OCI-LY3 (cell line): ENCODE data around the gene B4GALT3.

ENCODE experiments used
- H2AFZ ChIP-seq: fragments of 200-600, 300-600 bp; shearing (Covaris generic); 2 replicates; pipeline ENCODE4 v1.6.0; 2014; ENCODE audit warnings: antibody characterized with exemption, low read depth, low read length
- H3K27ac ChIP-seq: fragments of 200-600, 300-600 bp; sonication (generic); 2 replicates; pipeline ENCODE4 v1.5.1; 2014; ENCODE audit warnings: mild to moderate bottlenecking, low read length, moderate library complexity, mixed read lengths
- H3K27me3 ChIP-seq: fragments of 200-600, 300-600 bp; sonication (generic); 2 replicates; pipeline ENCODE4 v1.6.1; 2014; ENCODE audit warnings: low read depth, low read length, mixed read lengths
- H3K36me3 ChIP-seq: fragments of 200-600, 300-600 bp; sonication (generic); replicated peaks from 2 replicates; pipeline ENCODE3; 2014; ENCODE audit warnings: low read depth, low read length, mixed read lengths
- H3K4me1 ChIP-seq: fragments of 300-600, 200-600 bp; sonication (generic); 2 replicates; pipeline ENCODE4 v1.6.1; 2014; ENCODE audit warnings: low read length, mixed read lengths
- H3K4me2 ChIP-seq: fragments of 200-600, 300-600 bp; sonication (generic); 2 replicates; pipeline ENCODE4 v1.6.1; 2014; ENCODE audit warnings: low read length, mixed read lengths
- H3K4me3 ChIP-seq: fragments of 300-600, 200-600 bp; sonication (generic); 2 replicates; pipeline ENCODE4 v1.5.1; 2014; ENCODE audit warnings: antibody characterized with exemption, mild to moderate bottlenecking, low read length, moderate library complexity
- H3K79me2 ChIP-seq: fragments of 300-600, 200-600 bp; shearing (Covaris generic); 2 replicates; pipeline ENCODE4 v1.6.1; 2014; ENCODE audit warnings: mild to moderate bottlenecking, low read length, mixed read lengths
- H3K9ac ChIP-seq: fragments of 300-600, 200-600 bp; shearing (Covaris generic); 2 replicates; pipeline ENCODE4 v1.6.0; 2014; ENCODE audit warnings: mild to moderate bottlenecking, low read length, moderate library complexity
- H3K9me3 ChIP-seq: fragments of 200-600, 300-600 bp; shearing (Covaris generic); 2 replicates; pipeline ENCODE4 v1.6.1; 2014; ENCODE audit warnings: low read length, mixed read lengths; ENCODE audit not compliant: insufficient read depth
- H4K20me1 ChIP-seq: fragments of 200-600, 300-600 bp; sonication (generic); 2 replicates; pipeline ENCODE4 v1.6.1; 2016; ENCODE audit warnings: low read length, mixed read lengths; ENCODE audit not compliant: insufficient read depth
- CTCF ChIP-seq: fragments of 200-600, 300-600 bp; sonication (generic); IDR thresholded peaks from 2 replicates; pipeline ENCODE4 v1.5.1; 2014; ENCODE audit warnings: antibody characterized with exemption, low read length, low read depth
- EZH2phosphoT487 ChIP-seq: fragments of 200-600 bp; shearing (Covaris generic); IDR thresholded peaks from 2 replicates; pipeline ENCODE4 v1.6.1; 2018; ENCODE audit warnings: antibody characterized with exemption, mixed run types, low read depth

B4GALT3 gene

GRCh38 chr1:161130266-161130665 lies 47.0 kb downstream of the B4GALT3 start:
- TF ChIP-seq EZH2phosphoT487 = no peak
- TF ChIP-seq CTCF = no peak
- H3K79me2 ChIP-seq = peaks cover 60% of the 10 kb centered on the region

DNA sequence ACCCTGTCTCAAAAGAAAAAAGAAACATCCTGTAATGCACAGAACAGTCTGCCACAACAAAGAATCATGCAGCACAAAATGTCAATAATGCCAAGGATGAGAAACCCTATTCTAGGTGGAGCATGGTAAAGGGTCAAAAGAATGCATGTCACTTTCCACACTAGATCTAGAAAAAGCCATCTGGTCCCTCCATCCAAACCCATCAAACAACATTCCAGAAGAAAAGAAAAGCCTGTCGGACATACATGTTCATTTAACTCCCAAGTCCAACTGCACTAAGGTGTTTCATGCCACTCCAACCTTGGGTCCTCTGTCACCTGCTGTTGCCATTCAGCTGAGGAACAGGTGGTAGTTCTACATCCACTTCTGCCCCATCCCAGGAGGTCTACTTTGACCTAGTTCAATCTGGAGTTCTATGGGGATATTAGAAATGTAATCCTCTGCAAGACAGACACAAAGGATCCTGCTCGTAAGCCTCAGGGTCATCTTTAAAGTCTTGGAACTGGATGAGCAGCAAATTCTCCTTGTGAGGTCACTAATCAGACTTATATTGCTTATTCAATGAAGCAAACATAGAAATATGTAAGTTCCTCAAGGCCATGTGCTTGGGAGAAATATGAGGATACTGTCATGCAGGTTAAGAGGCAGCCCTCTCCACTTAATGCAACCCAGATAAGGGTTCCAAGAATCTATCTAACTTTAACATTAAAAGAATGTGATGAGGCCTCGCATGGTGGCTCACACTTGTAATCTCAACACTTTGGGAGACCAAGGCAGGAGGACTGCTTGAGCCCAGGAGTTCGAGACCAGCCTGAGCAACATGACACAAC lies 48.5 kb downstream of the B4GALT3 start:
- Histone ChIP-seq H3K27ac (no peak overlapping the region), H3K27me3 (no peaks in the 10 kb centered on the region), H2AFZ (no peak overlapping the region), H3K4me1 (peaks cover 14% of the 10 kb centered on the region), H4K20me1 (0 out of 2 replicates have a peak, but pooled peaks cover 5% of the 10 kb centered on the region), H3K9me3 (no peaks in the 10 kb centered on the region), H3K4me3 (no peak overlapping the region), H3K79me2 (peaks cover 61% of the 10 kb centered on the region), H3K4me2 (no peak overlapping the region), H3K9ac (no peak overlapping the region), H3K36me3 (peaks cover 53% of the 10 kb centered on the region)
- no peak for TF ChIP-seq CTCF
- no peak for TF ChIP-seq EZH2phosphoT487

More at GRCh38 chr1:161130266-161130665, 47.0 kb downstream of the B4GALT3 start:
- Histone ChIP-seq H3K4me1 (peaks cover 15% of the 10 kb centered on the region), H3K9me3 (no peaks in the 10 kb centered on the region), H3K9ac (no peak overlapping the region), H3K4me3 (no peak overlapping the region), H3K4me2 (no peak overlapping the region), H2AFZ (no peak overlapping the region), H3K27ac (no peak overlapping the region), H3K36me3 (peaks cover 43% of the 10 kb centered on the region), H3K27me3 (no peaks in the 10 kb centered on the region), H4K20me1 (0 out of 2 replicates have a peak, but pooled peaks cover 5% of the 10 kb centered on the region)

DNA sequence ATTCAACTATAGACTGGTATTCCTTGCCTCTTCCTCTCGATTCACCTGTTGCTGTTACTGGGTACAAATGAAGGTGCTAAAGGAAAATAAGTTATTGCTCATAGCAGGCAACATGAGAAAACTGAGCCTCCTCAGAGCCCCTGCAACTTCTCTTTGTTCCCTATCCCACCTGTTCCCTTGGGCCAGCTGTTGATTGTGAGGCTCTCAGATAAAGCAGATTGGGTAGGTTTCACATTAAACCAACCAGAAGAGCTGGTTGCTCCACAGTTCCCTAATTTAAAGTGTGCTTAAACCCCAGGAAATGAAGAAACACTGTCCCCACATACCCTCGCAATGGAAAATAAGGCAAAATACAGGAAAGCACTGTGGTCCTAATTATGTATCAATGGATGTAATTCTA lies 49.7 kb downstream of the B4GALT3 start:
- H3K79me2 ChIP-seq = peaks cover 52% of the 10 kb centered on the region
- no peak overlapping the region for H3K4me3 ChIP-seq
- peaks cover 61% of the 10 kb centered on the region for H3K36me3 ChIP-seq
- H3K9me3 ChIP-seq = no peaks in the 10 kb centered on the region
- H3K9ac ChIP-seq = no peak overlapping the region
- no peak overlapping the region for H3K4me2 ChIP-seq
- peaks cover 10% of the 10 kb centered on the region for H3K4me1 ChIP-seq
- H4K20me1 ChIP-seq = 0 out of 2 replicates have a peak, but pooled peaks cover 5% of the 10 kb centered on the region
- H2AFZ ChIP-seq = no peak overlapping the region
- TF ChIP-seq CTCF (no peak), EZH2phosphoT487 (no peak)
- no peak overlapping the region for H3K27ac ChIP-seq
- H3K27me3 ChIP-seq = no peaks in the 10 kb centered on the region

GRCh38 chr1:161122967-161123366 lies 54.3 kb downstream of the B4GALT3 start:
- H3K9ac ChIP-seq = no peak overlapping the region
- H3K9me3 ChIP-seq = no peaks in the 10 kb centered on the region
- no peak overlapping the region for H3K4me2 ChIP-seq
- no peak overlapping the region for H3K27ac ChIP-seq
- peaks cover 33% of the 10 kb centered on the region for H3K4me1 ChIP-seq
- H4K20me1 ChIP-seq = 0 out of 2 replicates have a peak, but pooled peaks cover 4% of the 10 kb centered on the region
- TF ChIP-seq EZH2phosphoT487 = no peak
- no peak for TF ChIP-seq CTCF
- peaks cover 70% of the 10 kb centered on the region for H3K36me3 ChIP-seq
- H3K27me3 ChIP-seq = no peaks in the 10 kb centered on the region
- H2AFZ ChIP-seq = no peak overlapping the region
- H3K4me3 ChIP-seq = no peak overlapping the region
- H3K79me2 ChIP-seq = peaks cover 40% of the 10 kb centered on the region
